Ishikawa (cell line): ENCODE results near the gene OPCML.

ENCODE experiments used
- CEBPB ChIP-seq: IDR thresholded peaks from 2 replicates; pipeline ENCODE4 v1.6.1; 2012
- CREB1 ChIP-seq: IDR thresholded peaks from 2 replicates; pipeline ENCODE4 v1.6.1; 2012; ENCODE audit warnings: low read depth
- EGR1 ChIP-seq: IDR thresholded peaks from 2 replicates; pipeline ENCODE4 v1.6.1; 2012
- EP300 ChIP-seq: IDR thresholded peaks from 2 replicates; pipeline ENCODE4 v1.6.1; 2012; ENCODE audit warnings: borderline replicate concordance
- FOXM1 ChIP-seq: IDR thresholded peaks from 2 replicates; pipeline ENCODE4 v1.6.1; 2012; ENCODE audit warnings: low read depth, borderline replicate concordance
- MAX ChIP-seq: IDR thresholded peaks from 2 replicates; pipeline ENCODE4 v1.6.1; 2012
- NFIC ChIP-seq: IDR thresholded peaks from 2 replicates; pipeline ENCODE4 v1.6.1; 2012
- RAD21 ChIP-seq: IDR thresholded peaks from 2 replicates; pipeline ENCODE4 v1.6.1; 2012; ENCODE audit warnings: low read depth
- REST ChIP-seq: IDR thresholded peaks from 2 replicates; pipeline ENCODE4 v1.6.1; 2012; ENCODE audit warnings: low read depth, mild to moderate bottlenecking
- TAF1 ChIP-seq: IDR thresholded peaks from 2 replicates; pipeline ENCODE4 v1.6.1; 2012; ENCODE audit warnings: low read depth, mild to moderate bottlenecking
- TCF12 ChIP-seq: IDR thresholded peaks from 2 replicates; pipeline ENCODE4 v1.6.1; 2012; ENCODE audit warnings: low read depth
- TEAD4 ChIP-seq: IDR thresholded peaks from 2 replicates; pipeline ENCODE4 v1.6.1; 2012
- USF1 ChIP-seq: IDR thresholded peaks from 2 replicates; pipeline ENCODE4 v1.6.1; 2012
- YY1 ChIP-seq: IDR thresholded peaks from 2 replicates; pipeline ENCODE4 v1.6.1; 2012; ENCODE audit warnings: low read depth
- ZBTB7A ChIP-seq: IDR thresholded peaks from 2 replicates; pipeline ENCODE4 v1.6.1; 2012; ENCODE audit warnings: low read depth

Gene OPCML

GRCh38 chr11:132681971-132682370 lies 850.3 kb downstream of the OPCML start:
- TF ChIP-seq YY1 (no peak), MAX (no peak), EGR1 (no peak), CREB1 (no peak), REST (no peak), NFIC (no peak)

GRCh38 chr11:132680584-132680983 lies 851.7 kb downstream of the OPCML start:
- TF ChIP-seq TEAD4, result no peak
- no peak for TF ChIP-seq YY1
- TF ChIP-seq RAD21, result no peak
- no peak for TF ChIP-seq TAF1
- no peak for TF ChIP-seq USF1

- TF ChIP-seq USF1, result no peak
- no peak for TF ChIP-seq EP300
- TF ChIP-seq RAD21, result no peak
- TF ChIP-seq TEAD4, result no peak
- no peak for TF ChIP-seq ZBTB7A
- no peak for TF ChIP-seq CEBPB
- TF ChIP-seq EGR1, result no peak
- TF ChIP-seq FOXM1, result no peak
- no peak for TF ChIP-seq REST
- no peak for TF ChIP-seq YY1
- no peak for TF ChIP-seq TAF1
- no peak for TF ChIP-seq TCF12
- no peak for TF ChIP-seq MAX
- TF ChIP-seq CREB1, result no peak
- no peak for TF ChIP-seq NFIC
Observed at GRCh38 chr11:132674151-132674550, 858.1 kb downstream of the OPCML start.

- TF ChIP-seq FOXM1, result no peak
- no peak for TF ChIP-seq NFIC
- no peak for TF ChIP-seq TAF1
- no peak for TF ChIP-seq EP300
Observed at GRCh38 chr11:132671851-132672370, 860.4 kb downstream of the OPCML start.

- TF ChIP-seq EGR1 (no peak), FOXM1 (no peak), REST (no peak), CREB1 (no peak), NFIC (no peak), CEBPB (no peak), MAX (no peak), TAF1 (no peak), YY1 (no peak)
Observed at GRCh38 chr11:132670921-132671675, 861.2 kb downstream of the OPCML start.
